K562 (cell line): Measurements from ENCODE around the gene TMEM205. TPM values are rescaled to one million over a fixed set of nuclear protein-coding genes. Genes with fewer than 3 reads are reported as not detected.

Source experiments
- CREM ChIP-seq: IDR thresholded peaks from 2 replicates; pipeline ENCODE4 v1.6.1; 2014; ENCODE audit warnings: antibody characterized with exemption, low read depth
- HSF4 ChIP-seq: fragments of 250-450 bp; sonication (Bioruptor Pico); IDR thresholded peaks from 2 replicates; pipeline ENCODE4 v2.1.2; 2022; ENCODE audit warnings: mild to moderate bottlenecking, moderate library complexity, borderline replicate concordance
- MBD2 ChIP-seq: sonication (generic); IDR thresholded peaks from 2 replicates; pipeline ENCODE4 v1.6.1; 2016; ENCODE audit warnings: low read depth, borderline replicate concordance
- MIER1 ChIP-seq: fragments of 450-650 bp; IDR thresholded peaks from 2 replicates; pipeline ENCODE4 v1.6.1; 2016; ENCODE audit warnings: antibody characterized with exemption, mild to moderate bottlenecking, low read depth
- MXI1 ChIP-seq: IDR thresholded peaks from 2 replicates; pipeline ENCODE4 v1.6.1; 2011; ENCODE audit warnings: low read depth, mild to moderate bottlenecking, improper control_type of control experiment, low read length
- SREBF2 ChIP-seq: sonication (generic); formaldehyde crosslinking; IDR thresholded peaks from 2 replicates; pipeline ENCODE4 v1.4.0; 2020; ENCODE audit warnings: mild to moderate bottlenecking, missing genetic modification reagents
- U2AF1 ChIP-seq: fragments of 200-400 bp; formaldehyde crosslinking; optimal IDR thresholded peaks from 2 replicates; pipeline ENCODE3; 2017; ENCODE audit warnings: mild to moderate bottlenecking, low read depth, low read length, moderate library complexity
- ZNF140 ChIP-seq: fragments of 250-450 bp; sonication (Bioruptor Pico); IDR thresholded peaks from 2 replicates; pipeline ENCODE4 v1.8.0; 2021; ENCODE audit warnings: moderate library complexity, mild to moderate bottlenecking, inconsistent platforms
- polyA plus RNA-seq, 8 experiments: library from polyadenylated mRNA; depleted of rRNA in 4 of 8; stranded (reverse) in 5 of 8; unstranded in 3 of 8; fragments of >200 nt; fragmentation: Nextera tagmentation in 2 of 8; fragmentation: Illumina TruSeq in 1 of 8; extraction: Ambion mirVana in 2 of 8; extraction: Trizol in 1 of 8; gene quantifications; 2 replicates each; pipeline versions ENCODE4 v1.2.1 to v1.2.3, GENCODE V29; 2011 to 2014; ENCODE audit warnings: inconsistent platforms in 1 of 8, missing spikeins in 1 of 8
- total RNA-seq, 7 experiments: library from RNA; depleted of rRNA in 6 of 7; stranded (reverse); fragments of >200 nt in 6 of 7; fragmentation: Illumina TruSeq in 2 of 7; extraction: Trizol in 2 of 7; gene quantifications; 2 replicates each; pipeline versions ENCODE4 v1.2.1 to v1.2.3, GENCODE V29; 2011 to 2021; ENCODE audit warnings: low replicate concordance in 1 of 7
- TF ChIP-seq, protein P1 (sequence below): fragments of 200-600 bp; sonication (generic); IDR thresholded peaks from one replicate; pipeline ENCODE4 v1.6.1; 2012; ENCODE audit warnings: mild to moderate bottlenecking, low read depth, low read length, inconsistent platforms
- TF ChIP-seq, protein P2 (sequence below): sonication (generic); formaldehyde crosslinking; IDR thresholded peaks from 2 replicates; pipeline ENCODE4 v1.8.1; 2023; ENCODE audit warnings: mild to moderate bottlenecking, missing genetic modification reagents
- TF ChIP-seq, protein P3 (sequence below): fragments of 450-650 bp; formaldehyde crosslinking; IDR thresholded peaks from 2 replicates; pipeline ENCODE4 v1.4.0; 2020; ENCODE audit warnings: mild to moderate bottlenecking, moderate library complexity

The TMEM205 gene
- total and polyA plus RNA-seq, 9 of the 15 experiments (the other 6 are each of a cell fraction or from before 2014, with no cell fraction given) = 21.3 to 81.5 (median 44.1) TPM

GRCh38 chr19:11355160-11356073 is 9.3 kb upstream of the TMEM205 start, which contains the start of gene PLPPR2 (continued):
- TF ChIP-seq, protein P1, sequence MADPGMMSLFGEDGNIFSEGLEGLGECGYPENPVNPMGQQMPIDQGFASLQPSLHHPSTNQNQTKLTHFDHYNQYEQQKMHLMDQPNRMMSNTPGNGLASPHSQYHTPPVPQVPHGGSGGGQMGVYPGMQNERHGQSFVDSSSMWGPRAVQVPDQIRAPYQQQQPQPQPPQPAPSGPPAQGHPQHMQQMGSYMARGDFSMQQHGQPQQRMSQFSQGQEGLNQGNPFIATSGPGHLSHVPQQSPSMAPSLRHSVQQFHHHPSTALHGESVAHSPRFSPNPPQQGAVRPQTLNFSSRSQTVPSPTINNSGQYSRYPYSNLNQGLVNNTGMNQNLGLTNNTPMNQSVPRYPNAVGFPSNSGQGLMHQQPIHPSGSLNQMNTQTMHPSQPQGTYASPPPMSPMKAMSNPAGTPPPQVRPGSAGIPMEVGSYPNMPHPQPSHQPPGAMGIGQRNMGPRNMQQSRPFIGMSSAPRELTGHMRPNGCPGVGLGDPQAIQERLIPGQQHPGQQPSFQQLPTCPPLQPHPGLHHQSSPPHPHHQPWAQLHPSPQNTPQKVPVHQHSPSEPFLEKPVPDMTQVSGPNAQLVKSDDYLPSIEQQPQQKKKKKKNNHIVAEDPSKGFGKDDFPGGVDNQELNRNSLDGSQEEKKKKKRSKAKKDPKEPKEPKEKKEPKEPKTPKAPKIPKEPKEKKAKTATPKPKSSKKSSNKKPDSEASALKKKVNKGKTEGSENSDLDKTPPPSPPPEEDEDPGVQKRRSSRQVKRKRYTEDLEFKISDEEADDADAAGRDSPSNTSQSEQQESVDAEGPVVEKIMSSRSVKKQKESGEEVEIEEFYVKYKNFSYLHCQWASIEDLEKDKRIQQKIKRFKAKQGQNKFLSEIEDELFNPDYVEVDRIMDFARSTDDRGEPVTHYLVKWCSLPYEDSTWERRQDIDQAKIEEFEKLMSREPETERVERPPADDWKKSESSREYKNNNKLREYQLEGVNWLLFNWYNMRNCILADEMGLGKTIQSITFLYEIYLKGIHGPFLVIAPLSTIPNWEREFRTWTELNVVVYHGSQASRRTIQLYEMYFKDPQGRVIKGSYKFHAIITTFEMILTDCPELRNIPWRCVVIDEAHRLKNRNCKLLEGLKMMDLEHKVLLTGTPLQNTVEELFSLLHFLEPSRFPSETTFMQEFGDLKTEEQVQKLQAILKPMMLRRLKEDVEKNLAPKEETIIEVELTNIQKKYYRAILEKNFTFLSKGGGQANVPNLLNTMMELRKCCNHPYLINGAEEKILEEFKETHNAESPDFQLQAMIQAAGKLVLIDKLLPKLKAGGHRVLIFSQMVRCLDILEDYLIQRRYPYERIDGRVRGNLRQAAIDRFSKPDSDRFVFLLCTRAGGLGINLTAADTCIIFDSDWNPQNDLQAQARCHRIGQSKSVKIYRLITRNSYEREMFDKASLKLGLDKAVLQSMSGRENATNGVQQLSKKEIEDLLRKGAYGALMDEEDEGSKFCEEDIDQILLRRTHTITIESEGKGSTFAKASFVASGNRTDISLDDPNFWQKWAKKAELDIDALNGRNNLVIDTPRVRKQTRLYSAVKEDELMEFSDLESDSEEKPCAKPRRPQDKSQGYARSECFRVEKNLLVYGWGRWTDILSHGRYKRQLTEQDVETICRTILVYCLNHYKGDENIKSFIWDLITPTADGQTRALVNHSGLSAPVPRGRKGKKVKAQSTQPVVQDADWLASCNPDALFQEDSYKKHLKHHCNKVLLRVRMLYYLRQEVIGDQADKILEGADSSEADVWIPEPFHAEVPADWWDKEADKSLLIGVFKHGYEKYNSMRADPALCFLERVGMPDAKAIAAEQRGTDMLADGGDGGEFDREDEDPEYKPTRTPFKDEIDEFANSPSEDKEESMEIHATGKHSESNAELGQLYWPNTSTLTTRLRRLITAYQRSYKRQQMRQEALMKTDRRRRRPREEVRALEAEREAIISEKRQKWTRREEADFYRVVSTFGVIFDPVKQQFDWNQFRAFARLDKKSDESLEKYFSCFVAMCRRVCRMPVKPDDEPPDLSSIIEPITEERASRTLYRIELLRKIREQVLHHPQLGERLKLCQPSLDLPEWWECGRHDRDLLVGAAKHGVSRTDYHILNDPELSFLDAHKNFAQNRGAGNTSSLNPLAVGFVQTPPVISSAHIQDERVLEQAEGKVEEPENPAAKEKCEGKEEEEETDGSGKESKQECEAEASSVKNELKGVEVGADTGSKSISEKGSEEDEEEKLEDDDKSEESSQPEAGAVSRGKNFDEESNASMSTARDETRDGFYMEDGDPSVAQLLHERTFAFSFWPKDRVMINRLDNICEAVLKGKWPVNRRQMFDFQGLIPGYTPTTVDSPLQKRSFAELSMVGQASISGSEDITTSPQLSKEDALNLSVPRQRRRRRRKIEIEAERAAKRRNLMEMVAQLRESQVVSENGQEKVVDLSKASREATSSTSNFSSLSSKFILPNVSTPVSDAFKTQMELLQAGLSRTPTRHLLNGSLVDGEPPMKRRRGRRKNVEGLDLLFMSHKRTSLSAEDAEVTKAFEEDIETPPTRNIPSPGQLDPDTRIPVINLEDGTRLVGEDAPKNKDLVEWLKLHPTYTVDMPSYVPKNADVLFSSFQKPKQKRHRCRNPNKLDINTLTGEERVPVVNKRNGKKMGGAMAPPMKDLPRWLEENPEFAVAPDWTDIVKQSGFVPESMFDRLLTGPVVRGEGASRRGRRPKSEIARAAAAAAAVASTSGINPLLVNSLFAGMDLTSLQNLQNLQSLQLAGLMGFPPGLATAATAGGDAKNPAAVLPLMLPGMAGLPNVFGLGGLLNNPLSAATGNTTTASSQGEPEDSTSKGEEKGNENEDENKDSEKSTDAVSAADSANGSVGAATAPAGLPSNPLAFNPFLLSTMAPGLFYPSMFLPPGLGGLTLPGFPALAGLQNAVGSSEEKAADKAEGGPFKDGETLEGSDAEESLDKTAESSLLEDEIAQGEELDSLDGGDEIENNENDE = no peak
- TF ChIP-seq CREM (no peak), MIER1 (peak; percentile 71; the same call in 1 of the 2 replicates), SREBF2 (no peak), U2AF1 (no peak), MXI1 (no peak), ZNF140 (CRISPR knock-in tag) (no peak), HSF4 (CRISPR knock-in tag) (no peak), MBD2 (no peak)
- TF ChIP-seq, protein P2, sequence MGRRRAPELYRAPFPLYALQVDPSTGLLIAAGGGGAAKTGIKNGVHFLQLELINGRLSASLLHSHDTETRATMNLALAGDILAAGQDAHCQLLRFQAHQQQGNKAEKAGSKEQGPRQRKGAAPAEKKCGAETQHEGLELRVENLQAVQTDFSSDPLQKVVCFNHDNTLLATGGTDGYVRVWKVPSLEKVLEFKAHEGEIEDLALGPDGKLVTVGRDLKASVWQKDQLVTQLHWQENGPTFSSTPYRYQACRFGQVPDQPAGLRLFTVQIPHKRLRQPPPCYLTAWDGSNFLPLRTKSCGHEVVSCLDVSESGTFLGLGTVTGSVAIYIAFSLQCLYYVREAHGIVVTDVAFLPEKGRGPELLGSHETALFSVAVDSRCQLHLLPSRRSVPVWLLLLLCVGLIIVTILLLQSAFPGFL (CRISPR knock-in tag) = no peak
- TF ChIP-seq, protein P3, sequence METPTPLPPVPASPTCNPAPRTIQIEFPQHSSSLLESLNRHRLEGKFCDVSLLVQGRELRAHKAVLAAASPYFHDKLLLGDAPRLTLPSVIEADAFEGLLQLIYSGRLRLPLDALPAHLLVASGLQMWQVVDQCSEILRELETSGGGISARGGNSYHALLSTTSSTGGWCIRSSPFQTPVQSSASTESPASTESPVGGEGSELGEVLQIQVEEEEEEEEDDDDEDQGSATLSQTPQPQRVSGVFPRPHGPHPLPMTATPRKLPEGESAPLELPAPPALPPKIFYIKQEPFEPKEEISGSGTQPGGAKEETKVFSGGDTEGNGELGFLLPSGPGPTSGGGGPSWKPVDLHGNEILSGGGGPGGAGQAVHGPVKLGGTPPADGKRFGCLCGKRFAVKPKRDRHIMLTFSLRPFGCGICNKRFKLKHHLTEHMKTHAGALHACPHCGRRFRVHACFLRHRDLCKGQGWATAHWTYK (CRISPR knock-in tag) = no peak
